Stomach smooth muscle (tissue), 2 donors: ENCODE measurements around the gene DCUN1D4.
"Not testable (repeated sequence)": the region's sequence is repeated elsewhere in the genome, so short reads cannot be mapped to it uniquely, and the experiment has no call there.

ENCODE experiments used
- H3K27ac ChIP-seq: one replicate; pipeline ENCODE4 v1.7.0; 2013; ENCODE audit warnings: mild to moderate bottlenecking, low read length, inconsistent platforms
- H3K27me3 ChIP-seq, 2 donors: one replicate each; pipeline ENCODE4 v1.7.0; 2013; ENCODE audit warnings: low read length in 2 of 2; ENCODE audit not compliant: insufficient read depth in 2 of 2, control insufficient read depth in 1 of 2
- H3K36me3 ChIP-seq, 2 donors: one replicate each; pipeline ENCODE4 v1.7.0; 2013; ENCODE audit warnings: low read length in 2 of 2; ENCODE audit not compliant: control insufficient read depth in 2 of 2, insufficient read depth in 2 of 2
- H3K4me1 ChIP-seq: one replicate; pipeline ENCODE4 v1.7.0; 2013; ENCODE audit warnings: low read length; ENCODE audit not compliant: control insufficient read depth, insufficient read depth
- H3K4me3 ChIP-seq, 2 donors: one replicate each; pipeline ENCODE4 v1.7.0; 2013; ENCODE audit warnings: low read length in 2 of 2
- H3K9ac ChIP-seq, 2 donors: one replicate each; pipeline ENCODE4 v1.7.0; 2013; ENCODE audit warnings: low read length in 2 of 2, mild to moderate bottlenecking in 1 of 2
- H3K9me3 ChIP-seq, 2 donors: one replicate each; pipeline ENCODE4 v1.7.0; 2013; ENCODE audit warnings: low read length in 2 of 2; ENCODE audit not compliant: control insufficient read depth in 2 of 2
- donor health status: healthy.
- donor health status: Pancreatic carcinoma.

DCUN1D4 gene

DNA sequence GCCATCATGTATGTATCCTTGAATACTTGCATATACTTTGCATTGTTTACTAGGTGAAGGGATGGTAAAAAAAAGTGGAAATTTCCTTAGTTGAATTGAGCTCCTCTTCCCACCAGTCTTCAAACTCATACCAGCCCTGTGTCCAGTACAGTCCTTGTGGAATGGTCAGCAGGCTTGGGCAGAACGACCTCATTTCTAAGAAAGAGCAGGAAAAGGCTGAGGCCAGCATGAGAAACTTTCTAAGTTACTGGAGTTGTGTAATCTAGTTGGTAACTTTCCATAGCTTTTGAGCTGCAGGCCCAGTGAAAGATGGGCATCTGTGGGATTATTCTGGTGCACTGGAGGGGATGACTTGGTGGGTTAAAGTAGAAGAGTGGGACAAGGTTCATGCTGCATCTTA, 87.6 kb downstream of the DCUN1D4 start:
- Histone ChIP-seq H3K4me3 (no peak overlapping the region), H3K27me3 (no peaks in the 10 kb centered on the region), H3K4me1 (no peaks in the 10 kb centered on the region), H3K27ac (no peak overlapping the region), H3K9me3 (no peaks in the 10 kb centered on the region), H3K9ac (no peak overlapping the region), H3K36me3 (no peaks in the 10 kb centered on the region)

DNA sequence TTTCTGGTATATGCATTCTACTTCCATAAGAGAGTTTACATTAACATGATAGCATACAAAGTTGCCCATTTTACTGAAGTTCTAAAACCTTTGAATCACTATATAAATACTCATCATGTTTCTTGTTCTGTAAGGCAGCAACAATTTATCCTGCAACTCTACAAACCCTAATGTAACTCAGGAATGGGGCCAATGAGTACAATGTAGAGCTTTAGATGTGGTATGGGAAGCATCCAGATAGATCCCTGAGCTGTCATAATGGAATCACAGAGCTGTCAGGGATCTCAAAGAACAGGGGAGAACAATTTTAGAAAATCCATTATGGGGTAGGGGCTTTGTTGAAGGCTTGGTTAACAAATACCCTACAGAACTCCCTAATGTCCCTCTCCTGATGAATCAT, 88.5 kb downstream of the DCUN1D4 start:
- Histone ChIP-seq H3K9me3 (no peaks in the 10 kb centered on the region), H3K4me1 (no peaks in the 10 kb centered on the region), H3K9ac (no peak overlapping the region), H3K27me3 (no peaks in the 10 kb centered on the region), H3K27ac (no peak overlapping the region), H3K4me3 (no peak overlapping the region), H3K36me3 (no peaks in the 10 kb centered on the region)

DNA sequence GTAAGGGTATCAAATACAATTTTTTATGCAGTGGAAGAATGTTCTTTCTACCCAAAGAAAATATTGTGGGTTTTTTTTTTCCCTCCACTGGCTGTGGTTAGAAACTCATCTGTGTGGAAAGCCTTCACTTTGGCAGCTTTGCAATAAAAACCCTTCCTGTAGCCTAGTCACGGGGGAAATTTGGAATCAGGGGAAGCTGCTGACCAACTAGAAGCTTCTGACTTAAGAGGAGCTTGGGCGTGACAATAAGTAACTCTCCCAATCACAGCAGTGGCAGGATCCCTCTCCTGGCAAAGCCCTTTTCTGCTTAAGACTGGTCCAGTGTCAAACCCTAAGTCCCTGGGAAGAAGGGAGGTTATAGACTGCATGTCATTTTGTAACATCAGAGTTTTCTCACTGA, 89.3 kb downstream of the DCUN1D4 start:
- H3K9ac ChIP-seq: no peak overlapping the region
- no peak overlapping the region for H3K4me3 ChIP-seq
- H3K9me3 ChIP-seq: no peaks in the 10 kb centered on the region
- no peak overlapping the region for H3K27ac ChIP-seq
- H3K36me3 ChIP-seq: no peaks in the 10 kb centered on the region
- H3K27me3 ChIP-seq: no peaks in the 10 kb centered on the region
- H3K4me1 ChIP-seq: no peaks in the 10 kb centered on the region

DNA sequence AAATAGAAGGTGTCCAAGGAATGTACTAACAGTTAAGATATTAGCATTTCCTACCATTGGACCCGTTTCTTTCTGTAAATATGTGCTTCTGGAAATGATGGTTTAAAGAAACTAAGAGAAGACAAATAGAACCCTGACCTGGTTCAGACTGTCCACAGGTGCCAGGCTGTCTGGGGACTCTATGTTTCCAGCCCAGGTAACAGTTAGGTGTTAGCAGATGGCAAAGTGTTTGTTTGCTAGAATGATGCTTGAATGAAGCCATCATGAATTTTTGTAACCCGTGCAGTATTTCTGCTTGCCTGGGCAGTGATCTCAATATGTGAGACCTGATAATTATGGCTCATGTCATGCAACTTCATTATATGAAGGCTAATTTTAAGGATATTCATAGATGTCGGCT, 89.7 kb downstream of the DCUN1D4 start:
- no peaks in the 10 kb centered on the region for H3K9me3 ChIP-seq
- no peak overlapping the region for H3K9ac ChIP-seq
- H3K27me3 ChIP-seq: no peaks in the 10 kb centered on the region
- H3K36me3 ChIP-seq: no peaks in the 10 kb centered on the region
- H3K4me1 ChIP-seq: no peaks in the 10 kb centered on the region
- no peak overlapping the region for H3K27ac ChIP-seq
- H3K4me3 ChIP-seq: no peak overlapping the region

DNA sequence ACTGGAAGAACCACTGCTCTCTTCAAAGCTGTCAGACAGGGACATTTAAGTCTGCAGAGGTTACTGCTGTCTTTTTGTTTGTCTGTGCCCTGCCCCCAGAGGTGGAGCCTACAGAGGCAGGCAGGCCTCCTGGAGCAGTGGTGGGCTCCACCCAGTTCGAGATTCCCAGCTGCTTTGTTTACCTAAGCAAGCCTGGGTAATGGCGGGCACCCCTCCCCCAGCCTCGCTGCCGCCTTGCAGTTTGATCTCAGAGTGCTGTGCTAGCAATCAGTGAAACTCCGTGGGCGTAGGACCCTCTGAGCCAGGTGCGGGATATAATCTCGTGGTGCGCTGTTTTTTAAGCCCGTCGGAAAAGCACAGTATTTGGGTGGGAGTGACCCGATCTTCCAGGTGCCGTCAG, 97.5 kb downstream of the DCUN1D4 start:
- not testable (repeated sequence) for H3K4me1 ChIP-seq, H3K9ac ChIP-seq, H3K36me3 ChIP-seq, H3K27me3 ChIP-seq, H3K9me3 ChIP-seq, H3K27ac ChIP-seq, H3K4me3 ChIP-seq

DNA sequence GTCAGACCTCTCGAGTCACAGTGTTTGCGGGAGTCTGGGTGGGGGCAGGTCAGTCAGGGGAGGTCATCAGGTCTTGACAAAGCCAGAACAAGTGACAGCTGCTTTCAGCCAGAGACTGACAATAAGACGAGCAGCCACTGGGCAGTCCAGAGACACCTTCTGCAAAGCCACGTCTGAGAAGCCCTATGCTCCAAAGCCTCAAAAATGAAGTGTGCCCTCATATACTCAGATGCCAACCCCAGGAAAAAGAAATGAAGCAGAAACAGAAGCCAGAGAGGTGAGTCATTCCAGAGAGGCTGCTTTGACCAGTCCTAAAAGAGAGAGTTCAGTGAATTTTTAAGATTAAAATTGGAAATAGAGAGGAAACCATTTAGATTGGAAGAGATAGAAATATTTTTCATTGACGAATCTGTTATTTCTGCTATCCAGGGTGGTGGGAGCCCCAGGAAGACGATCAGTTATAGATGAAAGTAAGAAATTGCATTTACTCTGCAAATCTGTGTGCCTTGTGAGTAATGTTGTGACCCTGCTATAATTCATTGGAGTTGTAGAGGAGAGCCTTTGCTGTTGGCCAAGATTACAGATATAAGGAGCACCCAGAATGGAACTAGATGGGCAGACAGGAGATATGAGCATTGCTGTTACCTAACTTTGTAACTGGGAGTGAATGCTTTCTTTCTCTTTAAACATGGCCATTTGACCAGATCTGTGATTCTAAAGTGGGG, 99.3 kb downstream of the DCUN1D4 start:
- no peak overlapping the region for H3K9ac ChIP-seq
- H3K27ac ChIP-seq: no peak overlapping the region
- H3K4me3 ChIP-seq: no peak overlapping the region
- H3K9me3 ChIP-seq: no peaks in the 10 kb centered on the region
- H3K4me1 ChIP-seq: no peaks in the 10 kb centered on the region
- no peaks in the 10 kb centered on the region for H3K27me3 ChIP-seq
- H3K36me3 ChIP-seq: no peaks in the 10 kb centered on the region

DNA sequence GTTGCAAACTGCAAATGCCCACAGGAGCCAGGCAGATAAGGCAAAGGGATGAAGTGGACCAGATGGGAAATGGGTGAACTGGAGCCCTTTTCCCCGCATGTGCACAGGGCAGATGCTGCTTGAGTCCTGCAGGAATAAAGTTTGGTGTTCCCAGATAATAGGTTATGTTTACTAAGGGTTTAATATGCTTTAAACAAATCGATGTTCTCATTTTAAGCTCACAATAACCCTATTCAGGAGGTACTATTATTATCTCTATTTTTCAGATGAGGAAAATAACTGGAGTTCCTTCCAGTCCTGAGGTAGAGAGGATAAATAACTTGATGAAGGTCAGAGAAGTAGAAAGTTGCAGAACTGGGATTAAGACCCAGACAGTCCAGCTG, 99.9 kb downstream of the DCUN1D4 start:
- Histone ChIP-seq H3K9me3 (no peaks in the 10 kb centered on the region), H3K27me3 (no peaks in the 10 kb centered on the region), H3K36me3 (no peaks in the 10 kb centered on the region), H3K9ac (no peak overlapping the region), H3K4me3 (no peak overlapping the region), H3K4me1 (no peaks in the 10 kb centered on the region), H3K27ac (no peak overlapping the region)

DNA sequence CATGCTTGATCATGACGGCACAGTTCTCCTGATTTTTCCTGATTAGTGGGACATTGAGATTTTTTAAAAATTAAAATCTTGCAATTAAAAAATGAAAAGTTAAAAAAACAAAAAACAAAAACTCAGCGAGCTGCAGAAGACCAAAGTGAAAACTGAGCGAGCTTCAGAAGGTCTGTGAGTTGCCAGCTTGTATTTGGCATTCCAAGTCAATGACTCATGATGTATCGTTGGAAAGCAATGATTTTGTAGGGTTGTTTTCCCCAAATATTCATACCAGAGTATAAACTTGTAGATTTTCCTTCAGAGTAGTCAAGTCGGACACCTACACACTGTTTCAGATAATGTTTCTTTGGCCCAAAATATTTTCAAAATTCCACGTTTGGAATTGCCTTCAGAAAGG, 100.3 kb downstream of the DCUN1D4 start:
- Histone ChIP-seq H3K36me3 (no peaks in the 10 kb centered on the region), H3K4me1 (no peaks in the 10 kb centered on the region), H3K27me3 (no peaks in the 10 kb centered on the region), H3K4me3 (no peak overlapping the region), H3K9ac (no peak overlapping the region), H3K27ac (no peak overlapping the region), H3K9me3 (no peaks in the 10 kb centered on the region)

DNA sequence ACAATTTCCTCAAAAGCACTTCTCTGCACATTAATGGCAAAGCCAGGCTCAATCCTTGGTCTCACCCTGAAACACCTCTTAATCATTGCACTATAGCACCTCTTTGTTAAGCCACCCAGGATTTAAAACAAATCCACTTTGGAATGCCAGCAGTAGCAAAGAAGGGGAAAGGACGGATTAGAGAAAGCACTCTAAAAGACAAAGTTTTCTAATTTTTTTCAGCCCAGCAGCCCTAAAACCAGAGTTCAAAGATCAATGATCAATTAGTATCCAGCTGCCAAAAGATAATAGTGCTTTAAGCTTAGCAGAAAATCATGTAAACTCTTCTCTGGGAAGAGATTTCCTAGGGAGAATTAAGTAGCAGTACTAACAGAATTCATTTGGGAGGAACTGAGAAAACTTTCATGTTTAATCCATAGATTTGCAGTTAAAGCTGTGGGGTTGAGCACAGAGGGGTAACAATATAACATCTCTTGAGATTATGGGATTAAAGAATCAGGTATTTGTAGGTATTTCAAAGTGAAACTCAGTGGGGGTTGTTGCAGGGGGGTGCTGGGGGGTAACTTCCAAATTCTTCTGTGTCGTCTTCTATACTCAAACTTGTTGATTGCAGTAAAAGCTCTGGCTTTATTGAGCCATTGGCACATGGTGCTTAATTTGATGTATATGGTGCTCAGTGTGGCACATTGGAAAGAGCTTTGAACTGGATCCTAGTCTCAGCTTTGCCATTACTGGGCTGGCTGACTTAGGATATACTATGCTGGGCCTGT, 115.4 kb downstream of the DCUN1D4 start:
- no peak overlapping the region for H3K4me3 ChIP-seq
- H3K27me3 ChIP-seq: no peaks in the 10 kb centered on the region
- no peaks in the 10 kb centered on the region for H3K4me1 ChIP-seq
- H3K36me3 ChIP-seq: no peaks in the 10 kb centered on the region
- H3K9me3 ChIP-seq: peaks cover 0 to 2% of the 10 kb centered on the region in 2 donors
- no peak overlapping the region for H3K27ac ChIP-seq
- no peak overlapping the region for H3K9ac ChIP-seq

DNA sequence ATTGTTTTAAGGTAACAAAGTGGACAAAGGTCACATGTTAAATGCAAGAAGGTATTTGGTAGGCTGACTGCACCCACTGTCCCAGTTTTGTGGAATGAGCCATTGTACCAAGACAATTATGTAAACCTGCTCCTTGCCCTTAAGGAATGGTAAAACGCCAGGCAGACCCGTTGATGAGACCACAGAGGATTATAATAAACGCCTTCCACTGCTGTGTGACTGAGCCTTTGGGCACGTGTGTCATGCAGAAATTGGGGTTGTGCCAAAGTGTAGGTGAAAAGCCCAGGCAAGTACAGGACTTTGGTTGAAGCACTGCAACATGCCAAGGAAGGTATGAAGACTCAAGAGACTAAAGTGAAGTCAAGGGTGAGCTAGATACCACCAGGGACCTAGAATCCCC, 117.5 kb downstream of the DCUN1D4 start:
- Histone ChIP-seq H3K9ac (no peak overlapping the region), H3K27ac (no peak overlapping the region), H3K4me3 (no peak overlapping the region), H3K27me3 (no peaks in the 10 kb centered on the region), H3K9me3 (peaks cover 0 to 2% of the 10 kb centered on the region in 2 donors), H3K4me1 (no peaks in the 10 kb centered on the region), H3K36me3 (no peaks in the 10 kb centered on the region)

DNA sequence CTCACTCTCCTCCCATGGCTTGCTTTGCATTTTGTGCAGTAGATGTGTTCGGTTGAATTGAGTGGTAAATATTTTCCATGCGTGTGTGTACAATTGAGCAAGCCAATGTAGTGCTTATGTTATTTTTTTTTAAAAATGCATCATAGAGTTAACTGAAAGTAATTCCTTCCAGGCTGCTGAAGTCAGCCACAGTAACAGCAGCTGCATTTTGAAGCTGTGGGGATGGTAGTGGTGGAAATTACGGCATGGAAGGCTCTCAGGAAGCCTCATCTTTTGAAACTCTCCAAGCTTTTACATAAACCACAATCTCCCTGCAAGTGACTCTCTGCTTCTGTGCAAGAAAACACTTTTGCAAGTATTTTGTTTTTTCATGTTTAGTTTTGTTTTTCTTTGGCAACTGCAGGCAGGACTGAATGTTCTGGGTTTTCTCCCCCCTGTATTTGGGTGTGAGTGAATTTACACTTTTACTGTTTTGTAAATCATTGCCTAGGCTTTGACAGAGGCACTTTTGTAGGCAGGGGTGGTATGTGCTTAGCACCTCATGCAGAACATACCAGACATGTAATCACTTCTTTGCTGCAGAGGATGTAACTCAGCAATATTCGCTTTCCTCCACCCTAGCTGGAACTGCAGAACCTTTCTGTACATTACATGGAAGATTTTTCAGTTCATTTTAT, 121.0 kb downstream of the DCUN1D4 start:
- Histone ChIP-seq H3K4me3 (no peak overlapping the region), H3K9ac (no peak overlapping the region), H3K4me1 (no peaks in the 10 kb centered on the region), H3K36me3 (no peaks in the 10 kb centered on the region), H3K27me3 (no peaks in the 10 kb centered on the region), H3K27ac (no peak overlapping the region), H3K9me3 (no peaks in the 10 kb centered on the region)
